SK-N-MC (cell line): ENCODE measurements around the gene IFNL4.

ENCODE experiments used
- DNase-seq: peaks from one replicate; pipeline ENCODE4 v3.0.0-alpha.2; 2011; ENCODE audit warnings: low read depth, low spot score
- H3K27ac ChIP-seq: fragments of 200-600 bp; sonication (generic); 2 replicates; pipeline ENCODE4 v1.5.1; 2016; ENCODE audit warnings: mixed run types
- H3K36me3 ChIP-seq: fragments of 200-600 bp; sonication (generic); 2 replicates; pipeline ENCODE4 v1.6.1; 2017; ENCODE audit warnings: antibody characterized with exemption, low read length, mixed read lengths; ENCODE audit not compliant: insufficient read depth
- H3K4me3 ChIP-seq: fragments of 200-600 bp; sonication (generic); 2 replicates; pipeline ENCODE4 v1.5.1; 2016
- H3K9ac ChIP-seq: fragments of 200-600 bp; sonication (generic); 2 replicates; pipeline ENCODE4 v1.8.0; 2017; ENCODE audit warnings: mixed run types, mixed read lengths; ENCODE audit not compliant: insufficient read length
- H3K9me3 ChIP-seq: fragments of 200-600 bp; sonication (generic); 2 replicates; pipeline ENCODE4 v1.6.1; 2017; ENCODE audit warnings: low read depth, mild to moderate bottlenecking, antibody characterized with exemption, low read length, moderate library complexity, mixed read lengths
- EZH2 ChIP-seq: fragments of 200-600 bp; sonication (generic); IDR thresholded peaks from one replicate; pipeline ENCODE4 v1.6.1; 2017; ENCODE audit warnings: antibody characterized with exemption
- FOXP2 ChIP-seq: optimal IDR thresholded peaks from 2 replicates; pipeline ENCODE3; 2011; ENCODE audit warnings: mild to moderate bottlenecking, moderate library complexity; ENCODE audit not compliant: insufficient read depth; ENCODE audit errors: extremely low read length, control extremely low read depth
- POLR2AphosphoS5 ChIP-seq: IDR thresholded peaks from 2 replicates; pipeline ENCODE4 v1.6.1; 2012; ENCODE audit warnings: mild to moderate bottlenecking, low read depth, low read length, borderline replicate concordance

IFNL4 gene

GRCh38 chr19:39264306-39265290, 15.9 kb upstream of the IFNL4 start:
- no peak for DNase-seq
- no peak overlapping the region for H3K4me3 ChIP-seq
- H3K27ac ChIP-seq, result no peak overlapping the region
- no peak for TF ChIP-seq EZH2
- TF ChIP-seq FOXP2, result no peak
- TF ChIP-seq POLR2AphosphoS5, result no peak
- H3K9ac ChIP-seq, result no peak overlapping the region
- H3K9me3 ChIP-seq, result no peaks in the 10 kb centered on the region
- H3K36me3 ChIP-seq, result no peaks in the 10 kb centered on the region

DNA sequence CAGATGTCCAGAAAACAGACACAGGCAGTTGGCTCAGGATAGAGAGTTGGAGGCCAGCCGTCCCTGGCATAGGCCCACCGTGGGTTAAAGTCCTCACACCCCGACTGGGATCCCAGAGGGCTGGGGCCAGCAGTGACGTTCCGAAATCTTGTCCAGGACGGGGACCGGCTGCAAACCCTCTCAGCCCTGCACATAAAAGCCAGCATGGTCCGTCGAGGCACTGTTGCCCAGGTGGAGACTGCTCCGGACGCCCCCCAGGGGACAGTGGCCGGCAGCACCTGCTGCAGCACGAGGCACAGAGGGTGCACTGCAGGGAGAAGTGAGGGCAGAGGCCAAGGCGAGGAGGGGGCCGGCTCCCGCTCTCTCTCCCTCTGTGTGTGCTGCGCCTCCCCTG, 15.3 kb upstream of the IFNL4 start:
- TF ChIP-seq FOXP2 (no peak), EZH2 (no peak), POLR2AphosphoS5 (no peak)
- H3K9ac ChIP-seq, result no peak overlapping the region
- H3K4me3 ChIP-seq, result no peak overlapping the region
- H3K36me3 ChIP-seq, result no peaks in the 10 kb centered on the region
- no peaks in the 10 kb centered on the region for H3K9me3 ChIP-seq
- H3K27ac ChIP-seq, result no peak overlapping the region
- no peak for DNase-seq

DNA sequence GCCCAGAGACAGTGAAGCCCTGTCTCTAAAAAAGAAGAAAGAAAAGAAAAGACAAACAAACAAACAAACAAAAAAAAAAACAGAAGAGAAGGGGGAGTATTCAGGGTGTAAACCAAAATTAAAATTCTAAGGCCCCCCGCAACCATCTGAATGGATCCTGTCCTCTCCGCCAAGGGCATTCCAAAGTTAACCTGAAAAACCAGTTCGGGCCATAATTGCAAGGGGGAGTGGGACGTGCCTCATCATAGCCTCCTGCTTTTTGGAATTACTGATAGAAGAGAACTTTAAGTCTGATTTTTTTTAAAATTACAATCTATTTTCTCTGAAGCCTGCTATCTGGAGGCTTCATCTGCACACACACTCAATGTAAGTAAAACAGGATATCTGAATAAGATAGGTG, 13.8 kb upstream of the IFNL4 start:
- TF ChIP-seq EZH2 (no peak), FOXP2 (no peak), POLR2AphosphoS5 (no peak)
- H3K27ac ChIP-seq, result no peak overlapping the region
- DNase-seq, result no peak
- H3K36me3 ChIP-seq, result no peaks in the 10 kb centered on the region
- no peaks in the 10 kb centered on the region for H3K9me3 ChIP-seq
- no peak overlapping the region for H3K4me3 ChIP-seq
- no peak overlapping the region for H3K9ac ChIP-seq

DNA sequence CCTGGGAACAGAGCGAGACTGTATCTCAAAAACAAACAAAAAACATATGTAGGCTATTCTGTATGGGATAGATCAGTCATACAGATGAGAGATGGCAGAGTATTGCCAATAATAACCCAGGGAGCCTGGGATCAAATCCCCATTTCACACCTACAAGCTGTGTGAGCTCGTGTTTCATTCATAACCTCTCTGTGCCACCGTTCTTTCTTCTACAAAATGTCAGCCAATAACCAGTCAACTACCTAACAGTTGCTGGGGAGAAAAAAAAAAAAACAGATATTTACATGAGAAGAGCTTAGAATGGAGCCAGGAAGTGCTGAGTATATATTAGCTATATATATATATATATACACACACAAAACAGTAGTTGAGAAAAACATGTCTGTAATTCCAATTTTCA, 13.0 kb upstream of the IFNL4 start:
- Histone ChIP-seq H3K9ac (no peak overlapping the region), H3K4me3 (no peak overlapping the region), H3K9me3 (no peaks in the 10 kb centered on the region), H3K27ac (no peak overlapping the region), H3K36me3 (no peaks in the 10 kb centered on the region)
- no peak for DNase-seq
- no peak for TF ChIP-seq FOXP2
- TF ChIP-seq POLR2AphosphoS5, result no peak
- TF ChIP-seq EZH2, result no peak

- no peak for TF ChIP-seq FOXP2
- no peak for TF ChIP-seq POLR2AphosphoS5
- Histone ChIP-seq H3K4me3 (no peak overlapping the region), H3K36me3 (no peaks in the 10 kb centered on the region), H3K9me3 (no peaks in the 10 kb centered on the region), H3K9ac (no peak overlapping the region), H3K27ac (no peak overlapping the region)
- no peak for DNase-seq
Observed at GRCh38 chr19:39257227-39257626, 8.6 kb upstream of the IFNL4 start.

- TF ChIP-seq FOXP2 (no peak), POLR2AphosphoS5 (no peak), EZH2 (no peak)
- H3K4me3 ChIP-seq, result no peak overlapping the region
Observed at GRCh38 chr19:39254531-39255345, 6.1 kb upstream of the IFNL4 start.

GRCh38 chr19:39253374-39254149, 4.9 kb upstream of the IFNL4 start:
- TF ChIP-seq POLR2AphosphoS5 (no peak), FOXP2 (no peak), EZH2 (no peak)

More at GRCh38 chr19:39254531-39255345, 6.1 kb upstream of the IFNL4 start:
- H3K9ac ChIP-seq, result no peak overlapping the region
- no peaks in the 10 kb centered on the region for H3K9me3 ChIP-seq
- no peaks in the 10 kb centered on the region for H3K36me3 ChIP-seq
- no peak for DNase-seq
- no peak overlapping the region for H3K27ac ChIP-seq

More at GRCh38 chr19:39253374-39254149, 4.9 kb upstream of the IFNL4 start:
- H3K27ac ChIP-seq, result no peak overlapping the region
- DNase-seq, result no peak
- H3K36me3 ChIP-seq, result no peaks in the 10 kb centered on the region
- H3K9me3 ChIP-seq, result no peaks in the 10 kb centered on the region
- H3K4me3 ChIP-seq, result no peak overlapping the region
- H3K9ac ChIP-seq, result no peak overlapping the region
